Brain pericyte (primary cell): ENCODE data around the gene PGGHG.

Experiments
- DNase-seq: peaks from one replicate; pipeline ENCODE4 v3.0.0-alpha.2; 2012; ENCODE audit warnings: low read depth, low spot score

PGGHG gene

DNA sequence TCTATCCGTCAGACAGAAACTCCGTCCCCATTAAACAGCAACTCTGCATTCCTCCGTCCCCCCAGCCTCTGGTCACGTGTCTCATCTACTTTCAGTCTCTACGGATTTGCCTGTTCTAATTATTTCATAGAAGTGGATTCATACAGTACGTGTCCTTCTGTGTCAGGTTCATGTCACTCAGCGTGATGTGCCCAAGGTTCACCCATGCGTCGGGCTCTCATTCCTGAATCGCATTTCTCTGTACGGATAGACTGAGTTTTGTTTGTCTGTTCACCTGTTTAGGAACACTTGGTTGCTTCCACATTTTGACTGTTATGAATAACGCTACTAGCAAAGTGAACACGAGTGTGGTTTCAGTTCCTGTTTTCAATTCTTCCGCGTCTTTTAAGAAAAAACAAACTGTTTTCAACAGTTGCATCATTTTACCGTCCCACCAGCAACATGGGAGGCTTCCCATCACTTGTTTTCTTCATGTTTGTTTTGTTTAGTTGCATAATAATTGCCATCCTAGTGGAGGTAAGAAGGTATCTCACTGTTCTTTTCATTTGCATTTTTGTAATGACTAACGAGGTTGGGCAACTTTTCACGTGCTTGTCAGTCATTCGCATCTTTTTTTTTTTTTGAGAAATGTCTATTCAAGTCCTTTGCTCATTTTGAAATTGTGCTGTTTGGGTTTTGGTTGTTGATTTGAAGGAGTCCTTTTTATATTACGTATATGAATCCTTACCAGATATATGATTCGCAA lies 19.6 kb upstream of the PGGHG start:
- no peak for DNase-seq

DNA sequence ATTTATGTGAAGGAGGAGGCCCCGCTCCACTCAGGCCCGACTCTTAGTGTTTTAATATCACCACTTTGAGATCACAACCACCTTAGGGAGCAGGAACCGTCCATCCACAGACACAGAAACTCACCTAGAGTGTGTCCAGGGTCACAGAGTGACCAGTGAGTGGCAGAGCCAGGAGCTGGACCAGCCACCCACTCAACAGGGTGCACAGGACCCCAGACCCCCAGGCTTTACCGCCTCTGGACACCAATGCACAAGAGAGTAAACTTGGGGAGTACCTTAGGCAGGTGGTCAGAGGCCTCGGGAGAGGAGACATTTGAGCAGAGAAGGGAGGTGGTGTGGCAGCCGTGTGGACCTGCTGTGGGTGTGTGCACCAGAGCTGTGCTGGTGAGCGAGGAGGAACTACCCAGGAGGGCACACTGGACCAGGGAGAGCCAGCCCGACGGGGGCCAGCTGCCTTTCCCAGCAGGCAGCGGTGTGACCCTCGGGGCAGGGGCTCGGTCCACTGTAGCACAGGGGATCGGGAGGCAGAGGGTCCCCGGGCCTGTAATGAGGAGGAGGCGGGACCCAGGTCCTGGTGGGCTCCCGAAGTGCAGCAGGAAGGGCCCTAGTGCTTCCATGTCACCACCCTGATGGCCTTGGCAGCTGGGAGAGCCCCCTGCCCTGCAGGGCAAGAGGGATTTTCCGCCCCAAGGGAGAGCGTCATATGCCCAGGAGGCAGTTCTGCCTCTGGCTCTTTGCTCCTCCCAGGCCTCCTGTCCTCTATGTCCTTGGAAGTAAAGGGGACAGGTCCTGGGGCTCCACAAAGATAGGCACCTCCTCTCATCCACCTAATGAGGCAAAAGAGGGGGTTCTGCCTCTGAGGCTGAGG lies 18.2 kb upstream of the PGGHG start:
- no peak for DNase-seq

DNA sequence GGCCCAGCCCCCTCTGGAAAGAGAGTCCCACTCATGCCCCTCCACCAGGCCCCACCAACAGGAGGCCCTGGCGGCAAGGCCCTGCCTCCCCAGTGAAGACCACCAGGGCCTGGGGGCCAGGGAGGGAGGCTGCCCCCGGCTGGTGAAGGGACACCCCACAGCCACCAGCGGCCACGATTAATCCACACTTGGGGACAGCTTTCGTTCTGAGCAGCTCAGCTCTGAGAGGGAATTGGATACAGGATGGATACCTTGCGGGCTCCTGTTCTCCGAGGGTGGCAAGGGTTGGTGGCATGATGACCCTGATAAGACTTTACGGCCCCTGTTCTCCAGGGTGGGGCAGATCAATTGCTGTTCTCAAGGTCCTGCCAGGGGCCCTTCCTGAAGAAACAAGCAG lies 17.6 kb upstream of the PGGHG start:
- no peak for DNase-seq

DNA sequence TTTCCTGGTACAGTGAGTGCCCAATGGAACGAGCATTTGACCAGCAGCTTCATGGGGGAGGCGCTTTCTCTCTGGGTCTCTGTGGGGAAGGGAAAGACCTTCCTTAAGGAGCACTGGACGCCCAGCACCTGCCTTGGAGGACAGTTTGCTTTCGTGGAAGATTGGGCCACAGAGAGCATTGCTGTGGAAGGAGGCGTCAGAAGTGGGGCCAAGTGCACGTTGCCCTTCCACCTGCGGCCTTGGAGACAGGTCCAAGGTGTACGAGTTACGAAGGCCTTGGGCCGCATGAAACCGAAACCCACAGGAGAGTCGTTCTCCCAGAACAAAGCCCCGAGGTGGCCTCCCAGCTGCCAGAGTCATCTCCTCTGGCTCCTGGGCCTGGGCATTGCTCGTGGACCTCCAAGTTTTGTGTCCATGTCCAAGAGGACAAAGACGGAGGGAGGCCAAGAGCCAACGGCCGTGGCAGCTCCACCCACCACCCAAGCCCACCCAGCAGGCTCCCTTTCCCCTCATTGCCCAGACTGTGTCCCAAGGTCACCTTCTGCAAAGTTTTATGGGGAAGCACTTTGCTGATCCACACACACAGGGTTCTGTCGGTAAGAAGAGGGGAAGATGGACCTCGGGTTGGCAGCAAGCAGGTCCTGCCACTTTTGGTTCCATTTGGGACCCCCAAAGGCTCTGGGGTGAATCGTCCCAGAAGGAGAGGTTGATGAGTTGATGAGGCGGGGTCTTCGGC lies 16.6 kb upstream of the PGGHG start:
- no peak for DNase-seq

DNA sequence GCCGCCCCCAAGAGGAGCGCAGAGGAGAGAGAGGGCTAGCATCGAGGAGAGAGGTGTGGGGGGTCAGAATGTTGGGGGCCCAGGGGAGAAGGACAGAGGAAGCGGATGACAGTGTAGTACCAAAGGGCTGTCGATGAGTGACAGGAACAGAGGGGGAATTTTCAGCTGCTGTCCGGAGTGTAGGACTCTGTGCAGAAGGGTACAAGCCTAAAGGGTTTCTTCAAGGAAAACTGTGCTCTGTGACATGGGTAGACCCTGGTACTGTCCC lies 16.1 kb upstream of the PGGHG start:
- no peak for DNase-seq

DNA sequence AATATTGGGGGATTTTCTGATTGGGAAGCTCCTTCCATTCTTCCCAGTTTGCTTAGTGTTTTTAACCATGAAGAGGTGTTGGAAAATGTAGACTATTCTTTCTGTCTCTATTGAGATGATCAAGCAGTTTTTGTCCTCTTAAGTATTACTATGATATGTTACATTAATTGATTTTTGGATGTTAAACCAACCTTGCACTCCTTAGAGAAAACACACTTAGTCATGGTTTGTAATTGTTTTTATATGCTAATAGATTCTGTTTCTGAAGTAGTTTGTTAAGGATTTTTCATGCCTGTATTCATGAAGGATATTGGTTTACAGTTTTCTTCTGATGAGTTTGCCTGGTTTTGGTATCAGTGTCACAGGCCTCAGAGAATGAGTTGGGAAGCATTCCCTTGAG lies 12.7 kb upstream of the PGGHG start:
- DNase-seq: no peak

DNA sequence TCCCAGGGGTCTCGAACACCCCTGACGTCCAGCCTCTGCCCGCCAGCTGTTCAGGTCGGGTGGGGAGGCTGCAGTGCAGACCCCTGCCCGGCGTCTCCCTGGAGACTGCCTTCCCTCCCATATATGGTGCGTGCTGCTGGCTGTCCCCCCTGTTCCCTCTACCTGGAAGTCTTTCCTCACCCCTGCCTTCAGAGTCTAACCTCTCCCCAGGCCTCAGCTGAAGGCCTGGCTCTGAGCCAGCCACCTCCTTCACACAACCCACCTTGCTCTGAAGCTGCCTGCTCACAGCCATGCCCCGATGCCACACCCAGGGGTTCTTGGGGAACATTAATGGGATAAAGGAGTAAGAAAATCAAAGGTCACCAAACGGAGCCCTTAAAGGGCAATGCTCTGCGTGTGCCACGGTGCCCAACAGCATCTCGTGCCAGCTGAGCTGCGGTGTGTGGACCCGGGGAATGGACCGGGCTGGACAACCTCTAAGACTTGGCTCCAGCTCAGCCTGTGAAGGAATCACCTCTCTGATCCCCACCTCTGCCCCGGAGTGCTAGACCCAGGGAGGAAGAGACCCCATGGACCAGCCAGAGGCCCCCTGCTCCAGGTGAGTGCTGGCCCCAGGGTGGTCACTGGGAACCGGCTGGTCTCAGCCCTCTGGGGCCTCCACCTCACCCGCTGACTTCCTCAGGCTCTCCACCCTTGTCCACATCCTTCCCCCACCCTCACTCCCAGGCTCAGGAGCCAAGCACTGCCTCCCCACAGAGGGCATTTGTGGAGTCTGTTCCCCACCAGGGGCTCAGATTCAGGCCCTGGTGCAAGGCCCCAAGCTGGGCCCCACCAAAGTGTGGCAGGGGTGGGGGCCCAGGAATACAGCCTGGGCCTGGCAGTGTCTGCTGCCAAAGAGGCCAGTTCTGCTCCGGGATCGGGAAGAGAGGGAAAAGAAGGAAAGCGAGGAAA lies 10.7 kb upstream of the PGGHG start, which contains the start of gene NLRP6:
Gene NLRP6 (plus strand): TSS at position 407 of the 951 bp plus-strand sequence. CDS start 163 bp downstream, at position 570.
- DNase-seq: no peak

DNA sequence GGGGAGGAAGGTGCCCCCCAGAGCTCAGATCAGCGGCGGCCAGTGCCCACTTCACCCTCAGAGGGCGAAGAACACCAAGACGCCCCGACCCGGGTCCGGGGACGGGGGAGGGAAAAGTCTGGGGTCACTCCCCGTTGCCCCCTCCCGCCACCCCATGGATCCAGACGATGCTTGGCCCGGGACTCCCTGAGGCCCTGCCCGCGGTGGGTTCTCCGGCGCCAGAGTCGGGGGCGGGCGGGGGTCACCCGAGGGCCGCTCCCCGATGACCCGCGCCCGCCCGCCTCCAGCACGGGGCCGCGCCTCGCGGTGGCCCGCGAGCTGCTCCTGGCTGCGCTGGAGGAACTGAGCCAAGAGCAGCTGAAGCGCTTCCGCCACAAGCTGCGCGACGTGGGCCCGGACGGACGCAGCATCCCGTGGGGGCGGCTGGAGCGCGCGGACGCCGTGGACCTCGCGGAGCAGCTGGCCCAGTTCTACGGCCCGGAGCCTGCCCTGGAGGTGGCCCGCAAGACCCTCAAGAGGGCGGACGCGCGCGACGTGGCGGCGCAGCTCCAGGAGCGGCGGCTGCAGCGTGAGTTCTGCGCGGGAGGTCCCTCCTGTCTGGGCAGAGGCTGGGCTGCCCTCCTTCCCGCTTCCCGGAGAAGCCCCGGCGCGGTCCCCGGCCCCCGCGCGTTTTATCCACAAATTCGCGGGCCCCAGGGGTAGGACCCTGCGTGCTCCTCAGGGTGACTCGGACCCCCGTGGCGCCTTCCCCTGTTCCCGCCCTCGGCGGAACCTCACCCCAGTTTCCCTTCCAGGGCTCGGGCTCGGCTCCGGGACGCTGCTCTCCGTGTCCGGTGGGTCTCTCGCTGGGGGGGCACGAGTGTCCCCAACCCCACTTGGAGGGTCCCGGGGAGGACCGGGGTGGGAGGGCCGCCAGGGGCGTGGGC lies 9.6 kb upstream of the PGGHG start:
- DNase-seq: no peak

DNA sequence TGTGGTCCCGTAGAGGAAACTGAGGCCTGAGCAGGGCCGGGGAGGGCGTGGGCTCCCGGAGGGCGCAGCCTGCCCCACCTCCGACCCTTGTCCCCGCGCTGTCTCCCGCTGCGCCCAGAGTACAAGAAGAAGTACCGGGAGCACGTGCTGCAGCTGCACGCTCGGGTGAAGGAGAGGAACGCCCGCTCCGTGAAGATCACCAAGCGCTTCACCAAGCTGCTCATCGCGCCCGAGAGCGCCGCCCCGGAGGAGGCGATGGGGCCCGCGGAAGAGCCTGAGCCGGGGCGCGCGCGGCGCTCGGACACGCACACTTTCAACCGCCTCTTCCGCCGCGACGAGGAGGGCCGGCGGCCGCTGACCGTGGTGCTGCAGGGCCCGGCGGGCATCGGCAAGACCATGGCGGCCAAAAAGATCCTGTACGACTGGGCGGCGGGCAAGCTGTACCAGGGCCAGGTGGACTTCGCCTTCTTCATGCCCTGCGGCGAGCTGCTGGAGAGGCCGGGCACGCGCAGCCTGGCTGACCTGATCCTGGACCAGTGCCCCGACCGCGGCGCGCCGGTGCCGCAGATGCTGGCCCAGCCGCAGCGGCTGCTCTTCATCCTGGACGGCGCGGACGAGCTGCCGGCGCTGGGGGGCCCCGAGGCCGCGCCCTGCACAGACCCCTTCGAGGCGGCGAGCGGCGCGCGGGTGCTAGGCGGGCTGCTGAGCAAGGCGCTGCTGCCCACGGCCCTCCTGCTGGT lies 8.8 kb upstream of the PGGHG start:
- no peak for DNase-seq

DNA sequence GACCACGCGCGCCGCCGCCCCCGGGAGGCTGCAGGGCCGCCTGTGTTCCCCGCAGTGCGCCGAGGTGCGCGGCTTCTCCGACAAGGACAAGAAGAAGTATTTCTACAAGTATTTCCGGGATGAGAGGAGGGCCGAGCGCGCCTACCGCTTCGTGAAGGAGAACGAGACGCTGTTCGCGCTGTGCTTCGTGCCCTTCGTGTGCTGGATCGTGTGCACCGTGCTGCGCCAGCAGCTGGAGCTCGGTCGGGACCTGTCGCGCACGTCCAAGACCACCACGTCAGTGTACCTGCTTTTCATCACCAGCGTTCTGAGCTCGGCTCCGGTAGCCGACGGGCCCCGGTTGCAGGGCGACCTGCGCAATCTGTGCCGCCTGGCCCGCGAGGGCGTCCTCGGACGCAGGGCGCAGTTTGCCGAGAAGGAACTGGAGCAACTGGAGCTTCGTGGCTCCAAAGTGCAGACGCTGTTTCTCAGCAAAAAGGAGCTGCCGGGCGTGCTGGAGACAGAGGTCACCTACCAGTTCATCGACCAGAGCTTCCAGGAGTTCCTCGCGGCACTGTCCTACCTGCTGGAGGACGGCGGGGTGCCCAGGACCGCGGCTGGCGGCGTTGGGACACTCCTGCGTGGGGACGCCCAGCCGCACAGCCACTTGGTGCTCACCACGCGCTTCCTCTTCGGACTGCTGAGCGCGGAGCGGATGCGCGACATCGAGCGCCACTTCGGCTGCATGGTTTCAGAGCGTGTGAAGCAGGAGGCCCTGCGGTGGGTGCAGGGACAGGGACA lies 8.0 kb upstream of the PGGHG start:
- DNase-seq: no peak

DNA sequence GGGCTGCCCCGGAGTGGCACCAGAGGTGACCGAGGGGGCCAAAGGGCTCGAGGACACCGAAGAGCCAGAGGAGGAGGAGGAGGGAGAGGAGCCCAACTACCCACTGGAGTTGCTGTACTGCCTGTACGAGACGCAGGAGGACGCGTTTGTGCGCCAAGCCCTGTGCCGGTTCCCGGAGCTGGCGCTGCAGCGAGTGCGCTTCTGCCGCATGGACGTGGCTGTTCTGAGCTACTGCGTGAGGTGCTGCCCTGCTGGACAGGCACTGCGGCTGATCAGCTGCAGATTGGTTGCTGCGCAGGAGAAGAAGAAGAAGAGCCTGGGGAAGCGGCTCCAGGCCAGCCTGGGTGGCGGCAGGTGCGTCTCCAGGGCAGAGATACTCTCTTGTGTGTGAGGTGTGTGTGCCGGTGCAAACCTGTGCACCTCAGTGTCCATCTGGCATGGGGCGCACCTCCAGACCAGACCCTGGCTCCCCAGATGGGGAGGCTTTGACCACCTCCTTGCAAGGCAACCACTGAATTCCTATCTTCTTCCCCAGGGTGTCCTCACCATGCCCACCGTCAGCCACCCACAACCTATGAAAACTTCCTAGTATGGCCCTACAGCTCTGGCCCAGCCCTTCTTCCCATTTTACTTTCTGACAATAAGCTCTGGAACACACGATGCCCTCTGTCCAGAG lies 7.3 kb upstream of the PGGHG start:
- no peak for DNase-seq

DNA sequence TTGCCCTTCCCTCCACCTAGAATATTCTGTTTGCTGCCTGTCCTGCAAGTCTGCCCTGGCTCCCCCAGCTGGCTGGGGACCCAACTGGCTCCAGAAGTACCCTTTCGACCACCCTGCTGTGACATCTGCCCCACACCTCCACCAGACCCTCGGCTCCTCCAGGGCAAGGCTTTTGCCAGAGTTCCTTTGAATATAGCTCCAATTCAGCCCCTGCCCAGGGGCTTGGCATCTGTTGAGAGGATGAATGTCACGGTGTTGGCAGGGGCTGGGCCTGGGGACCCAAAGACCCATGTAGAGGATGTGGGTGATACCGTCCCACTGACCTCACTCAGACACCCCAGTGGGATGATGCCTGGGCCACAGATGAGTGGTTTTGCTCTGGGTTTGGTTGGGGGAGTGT lies 6.8 kb upstream of the PGGHG start:
- no peak for DNase-seq

DNA sequence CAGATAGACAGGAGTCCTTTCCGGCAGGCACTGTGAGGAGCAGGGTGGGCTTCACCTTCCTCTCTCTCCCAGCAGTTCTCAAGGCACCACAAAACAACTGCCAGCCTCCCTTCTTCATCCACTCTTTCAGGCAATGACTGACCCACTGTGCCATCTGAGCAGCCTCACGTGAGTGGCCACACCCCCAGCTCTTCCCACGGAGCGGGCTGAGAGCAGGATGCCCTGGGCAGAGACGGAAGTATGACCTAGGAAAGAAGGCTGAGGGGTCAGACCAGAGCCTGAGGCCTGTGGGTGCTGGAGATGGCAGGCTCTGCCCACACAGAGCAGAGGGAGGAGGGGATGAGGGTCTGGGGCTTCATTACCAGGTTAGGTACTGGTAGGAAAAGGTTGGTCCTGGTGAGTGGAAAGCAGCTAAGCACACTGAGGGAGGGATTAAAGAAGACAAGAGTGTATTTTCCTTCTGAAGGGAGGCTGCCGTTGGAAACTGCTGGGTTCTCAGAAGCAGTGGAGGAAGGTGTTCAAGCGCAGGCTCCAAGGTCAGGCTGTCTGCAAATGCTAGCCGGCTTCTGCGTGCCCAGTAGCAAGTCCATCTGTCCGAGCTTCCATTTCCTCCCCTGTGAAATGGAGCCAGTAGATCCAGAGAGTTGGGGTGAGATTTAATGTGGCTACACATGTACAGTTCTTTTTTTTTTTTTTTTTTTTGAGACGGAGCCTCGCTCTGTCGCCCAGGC lies 6.1 kb upstream of the PGGHG start:
- no peak for DNase-seq

DNA sequence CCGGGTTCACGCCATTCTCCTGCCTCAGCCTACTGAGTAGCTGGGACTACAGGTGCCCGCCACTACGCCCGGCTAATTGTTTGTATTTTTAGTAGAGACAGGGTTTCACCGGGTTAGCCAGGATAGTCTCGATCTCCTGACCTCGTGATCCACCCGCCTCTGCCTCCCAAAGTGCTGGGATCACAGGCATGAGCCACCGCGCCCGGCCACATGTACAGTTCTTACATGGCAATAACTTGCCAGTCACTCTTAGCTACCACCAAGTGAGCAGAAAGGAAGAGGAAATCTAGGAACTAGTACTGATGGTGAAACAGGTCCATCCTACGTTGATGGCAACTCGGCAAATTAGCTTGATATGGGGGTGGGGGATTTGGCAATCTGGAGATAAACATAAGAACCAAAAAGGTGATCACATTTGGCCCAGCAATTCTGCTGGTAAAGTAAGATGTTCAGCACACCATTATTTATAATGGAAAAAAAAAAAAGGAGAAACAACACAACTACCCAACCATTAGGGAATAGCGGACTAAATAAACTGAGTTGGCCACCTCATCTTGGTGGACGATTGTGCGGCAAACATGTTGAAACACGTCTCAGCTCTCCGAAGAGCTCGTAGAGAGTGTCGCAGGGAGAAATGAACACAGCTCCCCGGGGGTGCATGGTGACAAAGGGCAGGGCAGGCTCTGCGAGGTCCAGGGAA lies 5.4 kb upstream of the PGGHG start:
- no peak for DNase-seq

DNA sequence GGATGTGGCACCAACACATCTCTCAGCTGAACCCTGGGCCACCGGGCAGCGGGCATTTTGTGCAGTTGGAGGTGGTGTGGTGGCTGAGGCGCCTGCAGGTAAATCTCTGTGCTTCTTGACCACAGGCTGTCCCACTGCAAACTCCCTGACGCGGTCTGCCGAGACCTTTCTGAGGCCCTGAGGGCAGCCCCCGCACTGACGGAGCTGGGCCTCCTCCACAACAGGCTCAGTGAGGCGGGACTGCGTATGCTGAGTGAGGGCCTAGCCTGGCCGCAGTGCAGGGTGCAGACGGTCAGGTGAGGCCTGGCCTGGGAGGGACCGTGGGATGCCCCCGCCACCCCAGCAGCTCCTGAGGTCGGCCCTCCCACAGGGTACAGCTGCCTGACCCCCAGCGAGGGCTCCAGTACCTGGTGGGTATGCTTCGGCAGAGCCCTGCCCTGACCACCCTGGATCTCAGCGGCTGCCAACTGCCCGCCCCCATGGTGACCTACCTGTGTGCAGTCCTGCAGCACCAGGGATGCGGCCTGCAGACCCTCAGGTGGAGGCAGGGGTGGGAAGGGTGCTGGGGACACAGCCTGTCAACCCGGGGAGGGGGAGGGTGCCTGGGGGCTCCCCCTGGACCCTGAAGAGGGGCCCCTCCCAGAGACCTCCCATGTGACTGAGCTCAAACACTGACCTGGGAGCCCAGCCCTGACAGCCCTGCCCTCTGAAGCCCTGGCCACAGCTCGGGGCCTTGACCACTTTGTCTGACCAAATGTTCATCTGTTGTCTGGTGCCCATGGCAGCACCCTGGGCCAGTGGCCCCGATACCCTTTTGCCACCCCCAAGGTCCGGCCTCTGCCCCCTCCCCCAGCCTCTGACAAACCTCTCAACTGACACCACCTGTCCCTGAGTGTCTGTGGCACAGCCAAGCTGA lies 4.6 kb upstream of the PGGHG start:
- no peak for DNase-seq
